ENCODE data around the gene HMGN2. TPM values are rescaled to one million over a fixed set of nuclear protein-coding genes. Genes with fewer than 3 reads are reported as not detected.

HMGN2 gene
- total and polyA plus RNA-seq, 2 of the 13 experiments (the other 11 are each of a cell fraction or from before 2014, with no cell fraction given), result 63.4 to 343 TPM

GRCh38 chr1:26431979-26432695, 40.1 kb upstream of the HMGN2 start, which contains the start of gene DHDDS (continued):
- TF ChIP-seq DZIP1 (CRISPR knock-in tag; IDR thresholded peaks at IDR 0.05), result peak; percentile 93; the same call in 1 of the 2 replicates
- TF ChIP-seq ZNF513 (CRISPR knock-in tag; conservative IDR thresholded peaks at IDR 0.05), result no peak
- TF ChIP-seq DNMT3B (CRISPR knock-in tag; conservative IDR thresholded peaks at IDR 0.05), result peak; percentile 87
- TF ChIP-seq ATF5 (CRISPR knock-in tag; IDR thresholded peaks at IDR 0.05; ENCODE audit: low read depth), result no peak
- TF ChIP-seq TMF1 (CRISPR knock-in tag; IDR thresholded peaks at IDR 0.05; ENCODE audit: low read depth), result peak; percentile 99
- TF ChIP-seq KLF15 (CRISPR knock-in tag; IDR thresholded peaks at IDR 0.05; ENCODE audit: borderline replicate concordance), result peak; percentile 97
- peak; percentile 97 for TF ChIP-seq HDAC1 (CRISPR knock-in tag; IDR thresholded peaks at IDR 0.05)
- TF ChIP-seq MLLT10 (CRISPR knock-in tag; IDR thresholded peaks at IDR 0.05), result no peak
- peak; percentile 85 for TF ChIP-seq ZBTB21 (CRISPR knock-in tag; IDR thresholded peaks at IDR 0.05)
- TF ChIP-seq ZNF800 (CRISPR knock-in tag; IDR thresholded peaks at IDR 0.05), result peak; percentile 80; the same call in 1 of the 2 replicates
- TF ChIP-seq GZF1 (CRISPR knock-in tag; IDR thresholded peaks at IDR 0.05), result peak; percentile 30; the same call in 1 of the 2 replicates
- peak; percentile 94 for TF ChIP-seq ZGPAT (CRISPR knock-in tag; IDR thresholded peaks at IDR 0.05)
- peak; percentile 96 for TF ChIP-seq TFAP4 (IDR thresholded peaks at IDR 0.05; ENCODE audit: borderline replicate concordance, low read depth)
- TF ChIP-seq ZNF230 (CRISPR knock-in tag; IDR thresholded peaks at IDR 0.05), result peak; percentile 95
- TF ChIP-seq DBP (CRISPR knock-in tag; IDR thresholded peaks at IDR 0.05; ENCODE audit: not compliant biosample characterization), result peak; percentile 87

Measured in HepG2 (cell line).